HepG2 (cell line): Measurements from ENCODE around the gene LRRTM3.

Source experiments
- ARNTL ChIP-seq: sonication (generic); formaldehyde crosslinking; IDR thresholded peaks from 2 replicates; pipeline ENCODE4 v1.4.0; 2020; ENCODE audit warnings: mild to moderate bottlenecking, missing genetic modification reagents
- CBX2 ChIP-seq, 2 experiments: fragments of 200-600 bp in 1 of 2; sonication (generic); formaldehyde crosslinking in 1 of 2; IDR thresholded peaks; 2 replicates each; pipeline versions ENCODE4 v1.7.0 to v1.8.1; 2018 to 2022; ENCODE audit warnings: low read depth in 2 of 2, low read length in 1 of 2, mild to moderate bottlenecking in 1 of 2, missing genetic modification reagents in 1 of 2
- HCFC1 ChIP-seq: fragments of 150-350 bp; IDR thresholded peaks from 2 replicates; pipeline ENCODE4 v1.6.1; 2014; ENCODE audit warnings: low read depth, low read length
- KLF9 ChIP-seq: IDR thresholded peaks from 2 replicates; pipeline ENCODE4 v1.6.1; 2016; ENCODE audit warnings: low read depth
- MXD1 ChIP-seq: sonication (generic); formaldehyde crosslinking; IDR thresholded peaks from 2 replicates; pipeline ENCODE4 v1.4.0; 2020; ENCODE audit warnings: mild to moderate bottlenecking, missing genetic modification reagents
- TF ChIP-seq, protein P1 (sequence below): sonication (generic); formaldehyde crosslinking; IDR thresholded peaks from 2 replicates; pipeline ENCODE4 v1.5.0; 2020; ENCODE audit warnings: mild to moderate bottlenecking, missing genetic modification reagents, moderate library complexity

GRCh38 chr10:66917104-66917503 lies 8.7 kb upstream of the LRRTM3 start:
- TF ChIP-seq, protein P1, sequence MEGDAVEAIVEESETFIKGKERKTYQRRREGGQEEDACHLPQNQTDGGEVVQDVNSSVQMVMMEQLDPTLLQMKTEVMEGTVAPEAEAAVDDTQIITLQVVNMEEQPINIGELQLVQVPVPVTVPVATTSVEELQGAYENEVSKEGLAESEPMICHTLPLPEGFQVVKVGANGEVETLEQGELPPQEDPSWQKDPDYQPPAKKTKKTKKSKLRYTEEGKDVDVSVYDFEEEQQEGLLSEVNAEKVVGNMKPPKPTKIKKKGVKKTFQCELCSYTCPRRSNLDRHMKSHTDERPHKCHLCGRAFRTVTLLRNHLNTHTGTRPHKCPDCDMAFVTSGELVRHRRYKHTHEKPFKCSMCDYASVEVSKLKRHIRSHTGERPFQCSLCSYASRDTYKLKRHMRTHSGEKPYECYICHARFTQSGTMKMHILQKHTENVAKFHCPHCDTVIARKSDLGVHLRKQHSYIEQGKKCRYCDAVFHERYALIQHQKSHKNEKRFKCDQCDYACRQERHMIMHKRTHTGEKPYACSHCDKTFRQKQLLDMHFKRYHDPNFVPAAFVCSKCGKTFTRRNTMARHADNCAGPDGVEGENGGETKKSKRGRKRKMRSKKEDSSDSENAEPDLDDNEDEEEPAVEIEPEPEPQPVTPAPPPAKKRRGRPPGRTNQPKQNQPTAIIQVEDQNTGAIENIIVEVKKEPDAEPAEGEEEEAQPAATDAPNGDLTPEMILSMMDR: no peak
- TF ChIP-seq KLF9 (CRISPR knock-in tag) (no peak), HCFC1 (no peak), CBX2 (IDR thresholded peaks at IDR 0.05; ENCODE audit: low read depth, low read length) (no peak), CBX2 (CRISPR knock-in tag; IDR thresholded peaks at IDR 0.05; ENCODE audit: low read depth) (no peak), ARNTL (CRISPR knock-in tag) (no peak), MXD1 (no peak)
